HG03159 (cell line): ENCODE measurements around the gene CNOT4.
"Not testable (repeated sequence)": the region's sequence is repeated elsewhere in the genome, so short reads cannot be mapped to it uniquely, and the experiment has no call there.

Source experiments
- ATAC-seq: cut with Tn5 transposase; IDR thresholded peaks from one replicate; pipeline ENCODE4 v1.9.1; 2021; ENCODE audit warnings: mild to moderate bottlenecking, moderate library complexity; ENCODE audit not compliant: unreplicated experiment

The CNOT4 gene

GRCh38 chr7:135328526-135328925 is 181.4 kb downstream of the CNOT4 start:
- ATAC-seq = no peak

- ATAC-seq = no peak
Measured at GRCh38 chr7:135328053-135328452, 181.8 kb downstream of the CNOT4 start.

DNA sequence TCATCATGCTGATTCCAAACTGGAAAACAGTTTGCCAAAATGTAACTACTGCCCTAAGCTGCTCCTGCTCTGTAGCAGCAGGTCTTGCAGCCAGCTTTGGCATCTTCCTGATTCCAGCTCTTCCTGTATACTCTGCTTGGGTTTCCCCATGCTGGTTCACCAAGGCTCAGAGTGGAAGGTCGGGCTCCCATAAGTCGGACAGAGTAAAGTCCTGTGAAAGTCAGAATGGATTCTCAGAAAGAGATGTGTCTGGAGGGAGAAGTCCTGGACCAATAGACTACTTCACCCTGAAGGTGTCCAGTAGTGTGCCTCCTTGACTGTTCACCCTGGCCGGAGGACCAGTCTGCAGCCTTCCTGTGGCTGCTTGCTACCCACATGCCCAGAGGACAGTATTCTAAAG is 182.4 kb downstream of the CNOT4 start:
- ATAC-seq = no peak

DNA sequence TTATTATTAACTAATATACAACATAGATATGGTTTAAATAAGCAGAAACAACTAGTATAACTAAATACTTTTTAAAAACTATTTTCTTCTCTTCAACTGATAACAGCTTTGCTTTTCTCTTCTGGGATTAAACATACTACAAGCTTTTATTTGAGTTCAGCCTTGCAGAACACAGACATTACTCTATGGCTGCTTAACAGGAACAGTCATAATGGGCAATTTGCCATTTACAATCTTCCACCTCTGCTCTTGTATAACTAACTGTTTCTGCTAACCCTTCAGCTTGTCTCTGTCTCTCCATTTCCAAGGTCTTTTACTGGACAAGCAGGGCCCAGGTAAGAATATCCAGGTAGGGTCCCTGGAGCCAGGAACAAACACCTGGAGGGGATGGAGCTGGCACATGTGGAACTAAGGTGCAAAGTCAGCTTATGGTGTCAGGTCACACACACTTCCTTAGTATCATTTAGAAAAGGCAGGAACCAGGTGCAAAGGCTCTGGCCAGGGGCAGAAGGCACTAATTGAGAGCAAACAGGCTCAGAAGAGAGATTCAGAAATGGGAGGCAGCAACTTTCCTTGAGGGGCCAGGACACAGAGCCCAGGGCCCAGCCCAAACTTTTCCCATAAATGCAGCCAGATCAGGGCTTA is 183.1 kb downstream of the CNOT4 start:
- ATAC-seq = no peak

DNA sequence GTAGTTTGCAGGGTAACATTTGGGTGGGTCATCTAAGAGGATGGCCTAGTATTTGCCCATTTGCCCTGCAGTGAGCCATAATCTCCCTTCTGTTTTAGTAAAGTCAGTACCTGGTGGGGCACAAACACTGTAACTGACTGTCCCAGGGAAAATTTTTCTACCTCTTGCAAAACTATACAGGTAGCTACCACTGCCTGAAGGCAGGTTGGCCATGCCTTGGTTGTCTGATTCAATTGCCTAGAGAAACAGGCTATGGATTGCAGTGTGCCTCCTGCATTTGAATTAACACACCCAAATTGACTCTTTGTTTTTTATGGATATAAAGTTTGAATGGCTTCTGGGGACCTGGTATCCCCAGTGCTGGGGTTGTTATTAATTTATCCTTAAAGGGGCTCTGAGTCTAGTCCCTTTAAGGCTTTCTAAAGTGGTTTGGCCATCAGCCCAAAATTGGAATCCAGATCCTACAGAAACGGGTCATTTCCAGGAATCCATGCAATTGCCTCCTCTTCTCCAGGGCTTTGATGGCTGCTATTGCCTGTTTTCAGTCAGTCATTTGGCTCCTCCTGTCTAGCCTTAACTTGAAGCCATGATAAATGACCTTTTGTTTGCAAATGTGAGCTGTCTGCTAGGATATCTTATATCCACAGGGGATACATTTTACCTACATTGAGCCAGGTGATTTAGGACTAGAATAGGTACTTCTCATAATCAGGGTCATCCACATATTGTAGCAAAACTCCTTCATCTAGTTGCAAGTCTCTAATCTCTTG is 187.1 kb downstream of the CNOT4 start:
- ATAC-seq = no peak

- ATAC-seq = no peak
Measured at GRCh38 chr7:135321556-135321955, 188.3 kb downstream of the CNOT4 start.

DNA sequence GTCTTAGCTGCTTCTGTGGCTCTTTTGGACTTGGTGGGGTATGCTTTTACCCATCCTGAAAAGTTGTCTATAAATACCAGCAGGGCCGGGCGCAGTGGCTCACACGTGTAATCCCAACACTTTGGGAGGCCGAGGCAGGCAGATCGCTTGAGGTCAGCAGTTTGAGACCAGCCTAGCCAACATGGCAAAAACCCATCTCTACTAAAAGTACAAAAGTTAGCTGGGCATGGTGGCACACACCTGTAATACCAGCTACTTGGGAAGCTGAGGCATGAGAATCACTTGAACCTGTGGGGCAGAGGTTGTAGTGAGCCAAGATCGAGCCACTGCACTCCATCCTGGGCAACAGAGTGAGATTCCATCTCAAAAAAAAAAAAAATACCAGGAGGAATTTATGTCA is 188.9 kb downstream of the CNOT4 start:
- not testable (repeated sequence) for ATAC-seq

- ATAC-seq = no peak
Measured at GRCh38 chr7:135320268-135320667, 189.6 kb downstream of the CNOT4 start.

GRCh38 chr7:135317676-135318325 is 192.1 kb downstream of the CNOT4 start:
- no peak for ATAC-seq

DNA sequence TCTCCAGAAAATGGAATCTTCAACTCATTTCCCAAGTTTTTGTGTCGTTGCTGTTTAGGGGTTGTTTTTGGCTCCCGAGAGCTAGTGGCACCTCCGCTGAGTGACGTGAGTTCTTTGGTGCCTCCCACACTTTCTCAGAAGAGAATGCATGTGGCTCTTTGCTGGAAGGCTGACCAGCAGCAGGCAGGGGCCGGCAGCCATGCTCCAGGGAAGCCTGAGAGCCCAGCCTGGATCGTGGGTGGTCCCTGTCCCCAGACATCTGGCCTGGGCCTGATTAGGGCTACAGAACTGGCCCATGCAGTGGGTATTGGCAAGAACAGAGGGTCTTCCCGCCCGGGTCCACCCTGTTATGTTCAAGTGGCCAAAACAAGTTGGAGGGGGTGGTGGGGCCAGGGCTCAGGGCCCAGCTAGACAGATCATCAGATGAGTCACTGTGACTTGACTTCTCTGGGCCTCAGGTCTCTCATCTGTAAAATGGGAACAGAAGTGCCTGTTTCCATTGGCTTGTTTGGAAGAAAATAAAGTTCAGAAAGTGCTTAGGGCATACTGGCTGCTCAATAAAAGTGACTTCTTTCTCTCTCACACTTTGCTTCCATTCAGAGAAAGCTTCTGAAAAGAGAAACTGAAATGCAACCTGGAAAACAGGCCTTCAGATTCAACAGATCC is 193.1 kb downstream of the CNOT4 start:
- ATAC-seq = no peak

GRCh38 chr7:135313971-135314370 is 195.9 kb downstream of the CNOT4 start:
- no peak for ATAC-seq
